ENCODE data around the gene PCLO. TPM values are rescaled to one million over a fixed set of nuclear protein-coding genes. Genes with fewer than 3 reads are reported as not detected.

The PCLO gene
- total RNA-seq, 4 donors from 2014 or later, result 6.6 to 70.7 (median 33.9) TPM

GRCh38 chr7:83117466-83117865 lies 45.2 kb downstream of the PCLO start:
- Histone ChIP-seq H3K4me3 (no peak overlapping the region), H3K4me1 (no peaks in the 10 kb centered on the region), H3K36me3 (no peaks in the 10 kb centered on the region), H3K27ac (no peak overlapping the region), H3K27me3 (no peaks in the 10 kb centered on the region), H3K9me3 (peaks cover 0 to 2% (median 0%) of the 10 kb centered on the region in 4 donors)
- no peak for DNase-seq
- TF ChIP-seq CTCF (IDR thresholded peaks at IDR 0.05) (no peak), POLR2A (IDR thresholded peaks at IDR 0.05) (no peak)

DNA sequence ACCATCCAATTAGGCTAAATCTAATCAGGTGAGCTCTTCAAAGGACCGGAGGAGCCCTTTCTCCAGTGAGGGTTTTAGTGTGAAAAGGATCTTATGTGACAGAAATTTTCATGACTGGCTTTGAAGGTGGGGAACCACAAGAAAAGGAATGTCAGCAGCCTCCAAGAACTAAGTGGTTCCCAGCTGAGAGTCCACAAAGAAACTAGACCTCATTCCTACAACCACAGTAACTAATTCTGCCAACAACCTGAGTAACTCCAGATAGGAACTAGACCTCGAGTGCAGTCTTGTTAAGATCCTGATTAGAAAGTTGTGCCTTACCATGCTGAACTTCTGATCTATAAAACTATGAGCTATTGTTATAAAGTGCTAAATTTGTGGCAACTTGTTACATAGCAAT lies 51.3 kb downstream of the PCLO start:
- Histone ChIP-seq H3K9me3 (no peaks in the 10 kb centered on the region), H3K4me3 (no peak overlapping the region), H3K4me1 (no peaks in the 10 kb centered on the region), H3K27me3 (no peaks in the 10 kb centered on the region), H3K27ac (no peak overlapping the region), H3K36me3 (no peaks in the 10 kb centered on the region)
- no peak for DNase-seq
- TF ChIP-seq POLR2A (IDR thresholded peaks at IDR 0.05), result no peak
- no peak for TF ChIP-seq CTCF (IDR thresholded peaks at IDR 0.05)

GRCh38 chr7:83109352-83109751 lies 53.3 kb downstream of the PCLO start:
- Histone ChIP-seq H3K36me3 (no peaks in the 10 kb centered on the region), H3K4me3 (no peak overlapping the region)

GRCh38 chr7:83105948-83106347 lies 56.7 kb downstream of the PCLO start:
- no peak for TF ChIP-seq POLR2A (IDR thresholded peaks at IDR 0.05)
- no peak for TF ChIP-seq CTCF (IDR thresholded peaks at IDR 0.05)
- no peaks in the 10 kb centered on the region for H3K4me1 ChIP-seq
- DNase-seq, result no peak
- no peaks in the 10 kb centered on the region for H3K9me3 ChIP-seq
- no peaks in the 10 kb centered on the region for H3K36me3 ChIP-seq
- no peaks in the 10 kb centered on the region for H3K27me3 ChIP-seq
- H3K27ac ChIP-seq, result no peak overlapping the region
- H3K4me3 ChIP-seq, result no peak overlapping the region

More at GRCh38 chr7:83109352-83109751, 53.3 kb downstream of the PCLO start:
- no peak for DNase-seq
- TF ChIP-seq POLR2A (IDR thresholded peaks at IDR 0.05) (no peak), CTCF (IDR thresholded peaks at IDR 0.05) (no peak)
- no peak overlapping the region for H3K27ac ChIP-seq
- no peaks in the 10 kb centered on the region for H3K9me3 ChIP-seq
- H3K4me1 ChIP-seq, result no peaks in the 10 kb centered on the region
- no peaks in the 10 kb centered on the region for H3K27me3 ChIP-seq

- no peaks in the 10 kb centered on the region for H3K9me3 ChIP-seq
- H3K36me3 ChIP-seq, result no peaks in the 10 kb centered on the region
- no peak overlapping the region for H3K4me3 ChIP-seq
- H3K4me1 ChIP-seq, result no peaks in the 10 kb centered on the region
- no peak for DNase-seq
- H3K27me3 ChIP-seq, result no peaks in the 10 kb centered on the region
- TF ChIP-seq POLR2A (IDR thresholded peaks at IDR 0.05), result no peak
- no peak for TF ChIP-seq CTCF (IDR thresholded peaks at IDR 0.05)
- H3K27ac ChIP-seq, result no peak overlapping the region
Observed at GRCh38 chr7:83105063-83105462, 57.6 kb downstream of the PCLO start.

- H3K4me1 ChIP-seq, result no peaks in the 10 kb centered on the region
- TF ChIP-seq CTCF (IDR thresholded peaks at IDR 0.05), result no peak
- TF ChIP-seq POLR2A (IDR thresholded peaks at IDR 0.05), result no peak
- H3K36me3 ChIP-seq, result no peaks in the 10 kb centered on the region
- H3K27ac ChIP-seq, result no peak overlapping the region
- no peak for DNase-seq
- no peaks in the 10 kb centered on the region for H3K9me3 ChIP-seq
- H3K4me3 ChIP-seq, result no peak overlapping the region
- no peaks in the 10 kb centered on the region for H3K27me3 ChIP-seq
Observed at GRCh38 chr7:83101530-83101929, 61.2 kb downstream of the PCLO start.
